Endothelial cell of umbilical vein (primary cell): Measurements from ENCODE around the gene ANO1. TPM values are rescaled to one million over a fixed set of nuclear protein-coding genes. Genes with fewer than 3 reads are reported as not detected.

Experiments used
- BruUV-seq: library from RNA; stranded (reverse); fragments of 400-500 nt; replicated peaks from 2 replicates; lab custom pipeline; 2021; lab: Mats Ljungman, UMichigan
- CTCF ChIA-PET: fragments of 300-600, 350-600 bp; sonication (Branson Sonifier 250); formaldehyde crosslinking; loops from one replicate; lab custom pipeline; 2021; ENCODE audit warnings: antibody characterized with exemption, inconsistent platforms; lab: Charles Lee
- POLR2A ChIA-PET: fragments of 300-600, 350-600 bp; sonication (Branson Sonifier 250); formaldehyde crosslinking; loops from one replicate; lab custom pipeline; 2021; ENCODE audit warnings: antibody characterized with exemption, inconsistent platforms; lab: Charles Lee
- DNase-seq: peaks from one replicate; pipeline ENCODE4 v3.0.0-alpha.2; 2011; ENCODE audit warnings: low read depth, low spot score
- FAIRE-seq: peaks from 2 replicates; lab custom pipeline; 2011; peaks lifted over from hg19 to GRCh38; lab: Jason Lieb, UNC
- H2AFZ ChIP-seq: 2 replicates; pipeline ENCODE4 v1.6.0; 2012; ENCODE audit warnings: low read depth, low read length, control low read depth, inconsistent platforms
- H3K27ac ChIP-seq: 2 replicates; pipeline ENCODE4 v1.5.1; 2011; ENCODE audit warnings: low read depth, mild to moderate bottlenecking, control low read depth, low read length, moderate library complexity; ENCODE audit not compliant: insufficient read depth
- H3K27me3 ChIP-seq, 2 experiments: 2 replicates each; pipeline versions ENCODE4 v1.6.0 to v1.6.1; 2011; ENCODE audit warnings: low read length in 2 of 2, mixed read lengths in 1 of 2; ENCODE audit not compliant: control insufficient read depth in 2 of 2, insufficient read depth in 2 of 2
- H3K36me3 ChIP-seq, 2 experiments: 2 replicates in 1 of 2; 3 replicates in 1 of 2; pipeline ENCODE4 v1.5.1; 2011; ENCODE audit warnings: low read length in 2 of 2, mild to moderate bottlenecking in 1 of 2, moderate library complexity in 1 of 2; ENCODE audit not compliant: control insufficient read depth in 2 of 2, insufficient read depth in 2 of 2; ENCODE audit errors: extremely low read depth in 1 of 2
- H3K4me1 ChIP-seq: 3 replicates; pipeline ENCODE4 v1.5.1; 2011; ENCODE audit warnings: mild to moderate bottlenecking, low read length; ENCODE audit not compliant: control insufficient read depth, insufficient read depth; ENCODE audit errors: extremely low read depth
- H3K4me2 ChIP-seq: 2 replicates; pipeline ENCODE4 v1.6.1; 2011; ENCODE audit warnings: low read length, control low read depth, mixed read lengths; ENCODE audit not compliant: insufficient read depth
- H3K4me3 ChIP-seq, 3 experiments: fragments of 200-600 bp in 1 of 3; sonication (generic), shearing (Covaris generic) in 1 of 3; replicated peaks in 1 of 3; 2 replicates each; pipeline ENCODE4 v1.5.1; 2011 to 2016; ENCODE audit warnings: control low read depth in 3 of 3, low read length in 3 of 3, mild to moderate bottlenecking in 2 of 3, inconsistent platforms in 1 of 3, low read depth in 1 of 3, moderate library complexity in 1 of 3; ENCODE audit not compliant: insufficient read depth in 1 of 3
- H3K79me2 ChIP-seq: 2 replicates; pipeline ENCODE4 v1.6.0; 2012; ENCODE audit warnings: low read length, inconsistent platforms; ENCODE audit not compliant: control insufficient read depth, insufficient read depth
- H3K9ac ChIP-seq: replicated peaks from 2 replicates; pipeline ENCODE3; 2011; ENCODE audit warnings: low read length, control low read depth; ENCODE audit not compliant: insufficient read depth; ENCODE audit errors: extremely low read depth
- H3K9me1 ChIP-seq: replicated peaks from 3 replicates; pipeline ENCODE4 v1.6.0; 2011; ENCODE audit warnings: mild to moderate bottlenecking, low read length; ENCODE audit not compliant: control insufficient read depth, insufficient read depth; ENCODE audit errors: extremely low read depth
- H3K9me3 ChIP-seq: replicated peaks from 2 replicates; pipeline ENCODE4 v1.5.1; 2012; ENCODE audit warnings: low read length, inconsistent platforms; ENCODE audit not compliant: control insufficient read depth, insufficient read depth
- H4K20me1 ChIP-seq: replicated peaks from 2 replicates; pipeline ENCODE3; 2011; ENCODE audit warnings: mild to moderate bottlenecking, low read length; ENCODE audit not compliant: control insufficient read depth, insufficient read depth; ENCODE audit errors: extremely low read depth
- FOS ChIP-seq: IDR thresholded peaks from 2 replicates; pipeline ENCODE4 v1.6.1; 2011; ENCODE audit warnings: mild to moderate bottlenecking, low read length, moderate library complexity, borderline replicate concordance; ENCODE audit not compliant: insufficient read depth
- GATA2 ChIP-seq: IDR thresholded peaks from 2 replicates; pipeline ENCODE4 v1.7.0; 2011; ENCODE audit warnings: low read depth, mild to moderate bottlenecking, moderate library complexity, mixed read lengths, low read length; ENCODE audit not compliant: insufficient read length, insufficient read depth
- JUN ChIP-seq: IDR thresholded peaks from 2 replicates; pipeline ENCODE4 v1.6.1; 2011; ENCODE audit warnings: borderline replicate concordance, low read depth; ENCODE audit not compliant: insufficient read length, insufficient read depth
- MYC ChIP-seq: IDR thresholded peaks from one replicate; pipeline ENCODE4 v1.6.1; 2011; ENCODE audit warnings: mild to moderate bottlenecking, low read depth, low read length
- POLR2A ChIP-seq: IDR thresholded peaks from 2 replicates; pipeline ENCODE4 v1.6.1; 2012; ENCODE audit warnings: low read depth, mild to moderate bottlenecking, control low read depth, low read length
- POLR2AphosphoS5 ChIP-seq: IDR thresholded peaks from 2 replicates; pipeline ENCODE4 v1.6.1; 2012; ENCODE audit warnings: low read depth, mild to moderate bottlenecking, control low read depth, low read length, moderate library complexity; ENCODE audit not compliant: insufficient read depth
- dilution Hi-C: fragments of 300-500 bp; cut with MboI; formaldehyde crosslinking; loops from one replicate; pipeline ENCODE4 v1.15.0; 2019; ENCODE audit warnings: low sequenced_read_pairs; ENCODE audit not compliant: extremely low pct_ligation_motif_present
- intact Hi-C: fragments of 100-400 bp; cut with micrococcal nuclease; formaldehyde crosslinking; loops from one replicate; pipeline ENCODE4 v1.10.0; 2022
- polyA plus RNA-seq, 4 experiments: library from polyadenylated mRNA; depleted of rRNA in 3 of 4; stranded (reverse) in 3 of 4; unstranded in 1 of 4; fragments of >200 nt; gene quantifications; 2 replicates each; pipeline versions ENCODE4 v1.2.1 to v1.2.3, GENCODE V29; 2011 to 2012; ENCODE audit warnings: missing spikeins in 1 of 4
- total RNA-seq: library from RNA; stranded (reverse); gene quantifications from 2 replicates; pipeline ENCODE4 v1.2.3, GENCODE V29; 2021
- TF ChIP-seq, protein P1 (sequence below): IDR thresholded peaks from 2 replicates; pipeline ENCODE4 v1.6.1; 2011; ENCODE audit not compliant: insufficient read depth, insufficient read length

Gene ANO1
- total and polyA plus RNA-seq, 2 donors (not counting 3 experiments of a cell fraction or from before 2014, with no cell fraction given) = 0.03 to 0.40 TPM

DNA sequence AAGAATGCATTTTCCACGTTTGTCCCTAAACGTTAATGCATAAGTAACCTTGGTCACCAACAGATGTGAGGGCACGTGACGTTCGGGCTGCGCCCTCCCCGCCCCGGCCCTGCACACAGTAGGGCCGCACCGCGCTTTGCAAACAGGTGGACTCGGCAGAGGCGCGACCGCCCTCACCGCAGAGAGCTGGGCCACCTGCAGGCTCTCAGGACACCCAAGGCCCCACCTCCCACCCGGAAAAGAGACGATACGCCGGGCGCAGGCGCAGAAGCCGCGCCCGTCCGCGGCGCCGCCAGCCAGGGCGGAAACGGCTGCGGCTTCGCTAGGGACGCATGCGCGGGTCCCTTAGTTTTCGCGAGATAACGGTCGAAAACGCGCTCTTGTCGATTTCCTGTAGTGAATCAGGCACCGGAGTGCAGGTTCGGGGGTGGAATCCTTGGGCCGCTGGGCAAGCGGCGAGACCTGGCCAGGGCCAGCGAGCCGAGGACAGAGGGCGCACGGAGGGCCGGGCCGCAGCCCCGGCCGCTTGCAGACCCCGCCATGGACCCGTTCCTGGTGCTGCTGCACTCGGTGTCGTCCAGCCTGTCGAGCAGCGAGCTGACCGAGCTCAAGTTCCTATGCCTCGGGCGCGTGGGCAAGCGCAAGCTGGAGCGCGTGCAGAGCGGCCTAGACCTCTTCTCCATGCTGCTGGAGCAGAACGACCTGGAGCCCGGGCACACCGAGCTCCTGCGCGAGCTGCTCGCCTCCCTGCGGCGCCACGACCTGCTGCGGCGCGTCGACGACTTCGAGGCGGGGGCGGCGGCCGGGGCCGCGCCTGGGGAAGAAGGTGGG, 125.0 kb downstream of the ANO1 start, which contains the start of gene FADD:
FADD (plus strand) TSS at position 377 of the 831 bp plus-strand sequence; CDS start at position 541, 164 bp downstream.
- Histone ChIP-seq H3K4me2 (peak within 1 kb of the TSS; percentile 93), H3K79me2 (peaks cover 38% of the 10 kb centered on the region), H3K36me3 (peaks cover 8 to 13% of the 10 kb centered on the region in 2 experiments), H3K9me1 (no peaks in the 10 kb centered on the region), H4K20me1 (no peaks in the 10 kb centered on the region), H3K27me3 (no peaks in the 10 kb centered on the region), H3K9ac (peak within 1 kb of the TSS; percentile 97), H3K27ac (peak within 1 kb of the TSS; percentile 98), H2AFZ (peak within 1 kb of the TSS; percentile 89), H3K4me3 (peak within 1 kb of the TSS; percentile 79 to 86 (median 86)), H3K4me1 (peaks cover 13% of the 10 kb centered on the region), H3K9me3 (no peaks in the 10 kb centered on the region)
- CTCF ChIA-PET = interaction anchor here (1.0 to 3.4 kb wide), 2 partner anchors 11 to 288 kb away, joined by 3 to 10 read pairs; no protein-coding TSS in a partner anchor
- intact Hi-C loops (no loop called here), dilution Hi-C loops (no loop called here)
- DNase-seq = peak; percentile 96
- no TSS peak for BruUV-seq
- peak; percentile 27 for TF ChIP-seq FOS
- no peak for TF ChIP-seq MYC
- no peak for TF ChIP-seq GATA2
- TF ChIP-seq, protein P1, sequence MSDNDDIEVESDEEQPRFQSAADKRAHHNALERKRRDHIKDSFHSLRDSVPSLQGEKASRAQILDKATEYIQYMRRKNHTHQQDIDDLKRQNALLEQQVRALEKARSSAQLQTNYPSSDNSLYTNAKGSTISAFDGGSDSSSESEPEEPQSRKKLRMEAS = no peak
- TF ChIP-seq POLR2AphosphoS5 = peak; percentile 89
- TF ChIP-seq POLR2A = peak; percentile 93
- no peak for TF ChIP-seq JUN
- peak; percentile 96 for FAIRE-seq
- POLR2A ChIA-PET = no interaction called here
